ENCODE results near the gene CACNA1C.

CACNA1C gene

DNA sequence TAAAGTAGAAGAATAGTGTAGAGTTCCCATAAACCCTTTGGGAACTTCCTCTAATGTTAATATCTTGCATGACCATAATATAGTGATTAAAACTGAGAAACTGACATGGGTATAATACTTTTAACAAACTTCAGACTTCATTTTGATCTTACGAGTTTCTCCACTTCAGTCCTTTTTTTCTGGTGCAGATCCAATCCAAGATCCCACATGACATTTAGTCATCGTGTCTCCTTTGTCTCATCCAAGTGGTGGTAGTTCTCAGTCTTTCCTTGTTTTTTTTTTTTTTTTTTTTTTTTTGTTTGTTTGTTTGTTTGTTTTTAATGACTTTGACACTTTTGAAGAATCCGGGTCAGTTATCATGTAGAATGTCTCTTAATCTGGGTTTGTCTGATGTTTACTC lies 179.2 kb downstream of the CACNA1C start:
- no peak overlapping the region for H3K4me3 ChIP-seq (ENCODE audit: low read depth, low read length)
- TF ChIP-seq MYC (IDR thresholded peaks at IDR 0.05; ENCODE audit: low read depth, low read length): no peak
- TF ChIP-seq, protein P1, sequence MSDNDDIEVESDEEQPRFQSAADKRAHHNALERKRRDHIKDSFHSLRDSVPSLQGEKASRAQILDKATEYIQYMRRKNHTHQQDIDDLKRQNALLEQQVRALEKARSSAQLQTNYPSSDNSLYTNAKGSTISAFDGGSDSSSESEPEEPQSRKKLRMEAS (IDR thresholded peaks at IDR 0.05; ENCODE audit: low read depth, low read length): no peak
- TF ChIP-seq CTCF (IDR thresholded peaks at IDR 0.05; ENCODE audit: low read depth, low read length): no peak
- TF ChIP-seq POLR2A (IDR thresholded peaks at IDR 0.05; ENCODE audit: extremely low read depth, insufficient read length): no peak
- no peak for DNase-seq (ENCODE audit: low read depth)

DNA sequence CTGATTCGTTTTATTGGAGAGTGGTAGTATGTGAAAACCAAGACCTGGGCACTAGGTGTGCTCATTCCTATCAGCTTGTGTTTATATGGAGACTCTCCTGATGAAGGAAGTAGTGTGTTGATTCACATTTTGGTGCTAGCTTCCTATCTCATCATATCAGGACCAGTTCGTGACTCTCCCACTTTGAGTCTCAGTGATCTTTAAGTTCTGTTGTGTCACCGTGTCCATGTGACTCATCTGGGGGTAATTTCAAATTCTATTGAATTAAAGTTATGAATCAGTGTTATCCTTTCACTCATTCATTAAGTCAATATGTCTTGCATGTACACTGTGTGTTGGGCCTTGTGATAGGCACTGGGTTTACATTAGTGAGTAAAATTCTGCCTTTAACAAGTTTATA lies 180.2 kb downstream of the CACNA1C start:
- no peak for DNase-seq (ENCODE audit: low read depth)
- no peak overlapping the region for H3K4me3 ChIP-seq (ENCODE audit: low read depth, low read length)
- no peak for TF ChIP-seq POLR2A (IDR thresholded peaks at IDR 0.05; ENCODE audit: extremely low read depth, insufficient read length)
- TF ChIP-seq MYC (IDR thresholded peaks at IDR 0.05; ENCODE audit: low read depth, low read length): no peak
- no peak for TF ChIP-seq CTCF (IDR thresholded peaks at IDR 0.05; ENCODE audit: low read depth, low read length)
- TF ChIP-seq, protein P1 (IDR thresholded peaks at IDR 0.05; ENCODE audit: low read depth, low read length): no peak

- no peak overlapping the region for H3K4me3 ChIP-seq (ENCODE audit: low read depth, low read length)
- no peak for TF ChIP-seq POLR2A (IDR thresholded peaks at IDR 0.05; ENCODE audit: extremely low read depth, insufficient read length)
- TF ChIP-seq, protein P1 (IDR thresholded peaks at IDR 0.05; ENCODE audit: low read depth, low read length): no peak
- no peak for TF ChIP-seq CTCF (IDR thresholded peaks at IDR 0.05; ENCODE audit: low read depth, low read length)
- DNase-seq (ENCODE audit: low read depth): no peak
These were observed 181.3 kb downstream of the CACNA1C start for GRCh38 chr12:2234091-2234490.

GRCh38 chr12:2234646-2235350 lies 182.0 kb downstream of the CACNA1C start:
- DNase-seq (ENCODE audit: low read depth): no peak
- TF ChIP-seq MYC (IDR thresholded peaks at IDR 0.05; ENCODE audit: low read depth, low read length) (no peak), POLR2A (IDR thresholded peaks at IDR 0.05; ENCODE audit: extremely low read depth, insufficient read length) (no peak), CTCF (IDR thresholded peaks at IDR 0.05; ENCODE audit: low read depth, low read length) (no peak)
- TF ChIP-seq, protein P1 (IDR thresholded peaks at IDR 0.05; ENCODE audit: low read depth, low read length): no peak
- no peak overlapping the region for H3K4me3 ChIP-seq (ENCODE audit: low read depth, low read length)

- no peak for DNase-seq (ENCODE audit: low read depth)
- no peak for TF ChIP-seq POLR2A (IDR thresholded peaks at IDR 0.05; ENCODE audit: extremely low read depth, insufficient read length)
- TF ChIP-seq, protein P1 (IDR thresholded peaks at IDR 0.05; ENCODE audit: low read depth, low read length): no peak
- no peak for TF ChIP-seq MYC (IDR thresholded peaks at IDR 0.05; ENCODE audit: low read depth, low read length)
- no peak for TF ChIP-seq CTCF (IDR thresholded peaks at IDR 0.05; ENCODE audit: low read depth, low read length)
- no peak overlapping the region for H3K4me3 ChIP-seq (ENCODE audit: low read depth, low read length)
These were observed 183.9 kb downstream of the CACNA1C start for GRCh38 chr12:2236506-2237294.
